Ramos (cell line): ENCODE measurements around the gene SCAMP4.
"Not testable (repeated sequence)": the region's sequence is repeated elsewhere in the genome, so short reads cannot be mapped to it uniquely, and the experiment has no call there.

Experiments used
- in situ Hi-C: fragments of 300-500 bp; cut with MboI; formaldehyde crosslinking; loops from one replicate; pipeline ENCODE4 v1.14.3; 2022; ENCODE audit warnings: low sequenced_read_pairs; ENCODE audit not compliant: unreplicated experiment

SCAMP4 gene

DNA sequence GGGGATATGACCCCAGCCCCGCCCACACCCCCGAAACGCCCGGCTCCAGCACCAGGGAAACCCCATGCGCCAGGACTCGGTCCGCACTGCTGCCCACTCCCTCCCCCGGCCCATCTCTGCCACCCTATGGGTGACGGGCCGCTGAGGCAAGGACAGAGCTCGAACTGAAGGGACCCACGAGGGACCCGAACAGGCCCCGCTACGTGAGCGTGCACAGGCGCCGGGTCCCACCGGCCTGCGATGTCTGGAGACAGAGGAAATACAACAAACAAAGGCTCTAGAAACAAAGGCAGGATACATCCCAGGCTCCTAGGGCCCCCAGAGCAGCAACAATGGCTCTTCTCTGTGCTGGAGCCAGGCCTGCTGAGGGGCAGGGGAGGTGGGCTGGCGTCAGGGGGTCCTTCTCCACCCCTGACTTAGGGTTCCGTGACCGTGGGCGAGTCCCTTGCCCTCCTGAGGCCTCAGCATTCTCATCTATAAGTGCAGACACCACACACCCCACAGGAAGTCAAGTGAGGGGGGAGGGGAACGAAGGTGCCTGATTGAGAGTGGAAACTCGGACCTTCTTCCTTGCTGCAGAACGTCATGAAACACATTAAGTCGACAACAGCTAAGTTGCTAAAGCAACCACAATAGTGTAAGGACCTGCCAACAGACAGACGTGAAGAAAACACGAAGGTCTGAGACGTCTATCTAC, 23.0 kb upstream of the SCAMP4 start:
- in situ Hi-C loops: no loop called here

DNA sequence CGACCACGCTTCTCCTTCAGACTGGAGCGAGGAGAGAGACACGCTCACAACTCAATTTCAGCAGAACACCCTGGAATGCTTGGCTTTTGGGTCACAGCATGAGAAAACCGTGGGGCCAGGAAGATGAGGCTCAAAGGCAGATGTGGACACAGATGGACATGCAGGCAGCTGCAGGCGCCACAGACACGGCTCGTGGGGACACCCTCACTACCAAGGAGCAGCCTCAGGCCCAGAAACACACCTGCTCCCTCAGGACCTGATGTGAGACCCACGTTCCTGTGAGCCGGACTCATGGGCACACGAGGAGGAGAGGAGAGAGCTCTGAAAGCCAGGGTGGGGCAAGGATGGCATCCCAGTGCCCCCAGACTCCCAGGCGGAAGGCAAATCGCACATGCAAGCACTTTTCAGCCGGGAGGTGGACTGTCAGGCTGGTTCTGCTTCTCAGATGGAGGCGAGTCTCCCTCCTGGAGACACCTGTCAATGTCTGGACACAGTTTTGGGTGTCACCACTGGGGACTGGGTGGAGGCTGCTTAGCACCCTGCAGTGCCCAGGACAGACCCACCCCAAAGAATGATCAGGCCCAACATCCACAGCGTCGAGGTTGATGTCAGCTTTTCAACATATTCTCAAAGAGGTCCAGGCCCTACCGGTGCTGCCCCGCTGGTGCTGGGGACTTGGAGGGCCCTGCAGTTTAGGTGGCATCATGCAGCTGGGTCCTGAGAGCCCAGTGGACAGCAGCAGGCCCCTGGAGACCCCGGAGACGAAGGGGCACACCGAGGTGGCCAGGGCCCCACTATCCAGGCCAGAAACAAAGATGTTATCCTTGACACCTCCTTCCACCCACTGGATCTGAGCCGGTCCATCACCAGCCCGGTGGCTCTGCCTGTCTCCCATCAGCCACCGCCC, 22.2 kb upstream of the SCAMP4 start:
- in situ Hi-C loops: no loop called here

DNA sequence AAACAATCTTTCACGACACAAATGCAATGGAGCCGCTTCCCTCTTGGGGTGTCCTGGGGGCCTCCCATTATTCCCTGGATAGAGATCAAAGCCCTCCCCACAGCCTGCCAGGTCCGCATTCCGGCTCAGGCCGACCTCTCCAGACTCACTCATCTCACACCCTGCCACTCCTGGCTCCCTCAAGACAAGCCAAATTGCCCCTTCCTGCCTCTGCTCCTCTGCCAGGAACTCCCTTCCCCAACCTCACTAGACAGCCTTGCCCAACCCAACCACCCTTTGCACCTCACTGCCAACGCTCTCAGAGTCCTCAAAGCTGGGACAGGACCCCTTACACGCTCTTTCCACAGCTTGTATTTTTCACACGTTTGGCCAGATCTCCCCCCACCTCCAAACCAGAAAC, 21.4 kb upstream of the SCAMP4 start:
- in situ Hi-C loops: no loop called here

DNA sequence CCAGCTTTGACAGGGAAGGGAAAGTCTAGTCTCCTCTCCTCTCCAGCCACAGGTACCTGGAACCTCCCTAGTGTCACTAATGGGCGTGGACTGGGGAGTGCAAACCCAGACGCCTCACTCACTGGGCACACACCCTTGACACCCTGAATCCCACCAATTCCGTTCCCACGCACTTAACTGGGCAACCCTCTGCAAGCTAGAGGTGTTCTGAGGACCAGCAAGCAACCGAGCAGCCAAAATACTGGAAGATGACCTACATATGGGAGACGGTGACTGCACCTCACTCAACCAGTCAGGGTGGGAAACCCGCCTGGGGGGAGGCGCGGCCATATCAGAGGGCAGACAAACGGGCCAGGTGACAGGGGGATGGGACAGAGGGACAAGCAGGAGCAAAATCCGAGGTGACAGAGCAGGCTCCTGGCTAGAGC, 20.9 kb upstream of the SCAMP4 start:
- in situ Hi-C loops: no loop called here

DNA sequence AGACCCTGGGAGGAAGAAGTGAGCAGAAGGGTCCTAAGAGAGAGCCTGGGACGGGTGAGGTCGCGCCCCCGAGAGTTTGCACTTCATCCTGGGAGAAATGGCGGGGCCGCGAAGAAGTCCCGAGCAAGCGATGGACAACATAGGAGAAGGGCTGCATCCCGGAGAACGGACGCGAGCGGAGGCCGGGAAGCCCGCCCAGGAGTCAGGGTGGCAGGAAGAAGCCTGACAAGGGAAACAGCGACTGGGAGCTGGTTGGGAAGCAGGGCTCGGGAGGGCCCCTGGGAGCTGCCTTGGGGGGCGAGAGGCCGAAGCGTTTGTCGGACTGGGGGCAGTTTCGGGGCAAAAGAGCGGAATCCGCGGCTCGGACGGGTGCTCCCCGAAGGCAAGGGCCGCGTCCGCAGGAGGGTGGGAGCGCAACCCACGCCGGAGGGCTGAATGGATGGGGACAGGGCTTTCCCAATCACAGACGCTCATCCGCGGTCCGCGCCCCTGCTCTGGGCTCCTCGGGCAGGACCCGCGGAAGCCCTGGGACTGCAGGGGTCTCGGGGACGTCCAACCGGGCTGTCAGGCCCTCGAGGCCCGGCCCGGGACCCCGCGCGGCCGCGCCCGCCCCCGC, 20.4 kb upstream of the SCAMP4 start:
- in situ Hi-C loops: no loop called here

DNA sequence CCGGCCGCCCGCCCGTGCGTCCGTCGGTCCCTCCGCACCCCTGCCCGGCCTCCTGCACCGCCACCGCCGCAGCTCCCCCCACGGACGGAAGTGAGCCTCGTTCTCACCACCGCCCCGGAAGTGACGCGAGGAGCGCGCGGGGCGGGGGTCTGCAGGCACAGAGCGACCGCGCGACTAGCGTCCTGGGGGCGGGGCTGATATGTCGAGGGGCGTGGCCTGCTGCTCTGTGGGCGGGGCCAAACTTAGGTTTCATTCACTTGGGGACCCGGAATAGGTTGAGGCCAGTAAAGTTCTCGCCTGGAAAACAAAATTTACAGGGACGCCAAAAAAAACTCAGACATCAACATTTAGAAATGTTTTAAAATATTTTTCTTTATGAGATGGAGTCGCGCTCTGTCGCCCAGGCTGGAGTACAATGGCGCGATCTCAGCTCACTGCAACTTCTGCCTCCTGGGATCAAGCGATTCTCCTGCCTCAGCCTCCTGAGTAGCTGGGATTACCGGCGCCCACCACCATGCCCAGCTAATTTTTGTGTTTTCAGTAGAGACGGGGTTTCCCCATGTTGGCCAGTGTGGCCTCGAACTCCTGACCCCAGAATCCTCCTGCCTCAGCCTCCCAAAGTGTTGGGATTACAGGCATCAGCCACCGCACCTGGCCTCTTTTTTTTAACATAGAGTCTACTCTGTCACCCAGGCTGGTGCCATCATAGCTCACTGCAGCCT, 19.6 kb upstream of the SCAMP4 start, which contains the start of gene ABHD17A:
ABHD17A (minus strand) TSS at position 99 of the 722 bp plus-strand sequence. CDS start 3,930 bp downstream, outside the sequence.
- in situ Hi-C loops: not testable (repeated sequence)

DNA sequence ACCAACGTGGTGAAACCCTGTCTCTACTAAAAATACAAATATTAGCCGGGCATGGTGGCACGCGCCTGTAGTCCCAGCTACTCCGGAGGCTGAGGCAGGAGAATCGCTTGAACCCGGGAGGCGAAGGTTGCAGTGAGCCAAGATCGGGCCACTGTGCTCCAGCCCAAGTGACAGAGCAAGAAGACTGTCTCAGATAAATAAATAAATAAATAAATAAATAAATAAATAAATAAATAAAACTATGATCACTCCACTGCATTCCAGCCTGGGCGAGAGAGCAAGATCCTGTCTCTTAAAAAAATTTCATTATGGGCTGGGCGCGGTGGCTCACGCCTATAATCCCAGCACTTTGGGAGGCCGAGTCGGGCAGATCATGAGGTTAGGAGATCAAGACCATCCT, 18.8 kb upstream of the SCAMP4 start:
- in situ Hi-C loops: not testable (repeated sequence)

DNA sequence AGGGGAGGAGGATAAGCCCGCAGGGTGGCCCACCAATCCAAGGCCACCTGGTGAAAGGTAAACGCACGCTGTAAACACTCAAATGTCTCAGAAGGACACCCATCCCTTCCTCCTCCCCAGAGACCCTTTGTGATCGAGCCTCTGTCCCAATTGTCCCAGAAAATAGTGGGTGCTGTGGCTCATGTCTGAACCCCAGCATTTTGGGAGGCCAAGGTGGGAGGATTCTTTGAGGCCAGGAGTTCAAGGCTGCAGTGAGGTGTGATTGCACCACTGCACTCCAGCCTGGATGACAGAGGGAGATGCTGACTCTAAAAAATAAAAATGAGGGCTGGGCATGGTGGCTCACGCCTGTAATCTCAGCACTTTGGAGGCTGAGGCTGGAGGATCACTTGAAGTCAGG, 16.8 kb upstream of the SCAMP4 start:
- in situ Hi-C loops: no loop called here

DNA sequence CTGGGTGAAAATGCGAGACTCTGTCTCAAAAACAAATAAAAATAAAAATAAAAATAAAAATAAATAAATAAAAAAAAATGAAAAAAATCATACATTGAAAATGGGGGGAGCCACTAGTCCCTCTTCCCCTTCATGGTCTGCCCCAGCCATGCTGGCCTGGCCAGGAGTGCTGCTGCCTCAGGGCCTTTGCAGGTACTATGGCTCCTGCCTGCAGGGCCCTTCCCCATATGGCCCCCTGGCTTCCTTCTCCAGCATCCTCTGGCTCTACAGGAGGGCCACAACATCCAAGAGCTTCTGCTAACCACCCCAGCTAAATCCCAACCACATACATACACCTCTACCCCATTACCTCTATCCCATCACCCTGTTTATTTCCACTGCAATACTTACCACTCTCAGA, 15.3 kb upstream of the SCAMP4 start:
- in situ Hi-C loops: no loop called here

DNA sequence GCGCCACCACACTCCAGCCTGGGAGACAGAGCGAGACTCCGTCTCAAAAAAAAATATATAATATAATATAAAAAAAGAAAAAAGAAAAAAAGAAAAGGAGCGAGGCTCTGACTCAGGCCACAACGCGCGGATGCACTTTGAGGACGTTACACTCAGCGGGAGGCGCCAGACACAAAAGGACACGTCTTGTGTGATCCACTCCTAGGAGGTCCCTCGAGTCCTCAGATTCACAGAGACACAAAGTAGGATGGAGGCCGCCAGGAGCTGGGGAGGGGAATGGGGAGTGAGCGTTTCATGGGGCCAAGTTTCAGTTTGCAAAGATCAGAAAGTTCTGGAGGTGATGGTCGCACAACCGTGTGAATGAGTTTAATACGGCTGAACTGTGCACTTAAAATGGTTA, 11.4 kb upstream of the SCAMP4 start:
- in situ Hi-C loops: no loop called here

DNA sequence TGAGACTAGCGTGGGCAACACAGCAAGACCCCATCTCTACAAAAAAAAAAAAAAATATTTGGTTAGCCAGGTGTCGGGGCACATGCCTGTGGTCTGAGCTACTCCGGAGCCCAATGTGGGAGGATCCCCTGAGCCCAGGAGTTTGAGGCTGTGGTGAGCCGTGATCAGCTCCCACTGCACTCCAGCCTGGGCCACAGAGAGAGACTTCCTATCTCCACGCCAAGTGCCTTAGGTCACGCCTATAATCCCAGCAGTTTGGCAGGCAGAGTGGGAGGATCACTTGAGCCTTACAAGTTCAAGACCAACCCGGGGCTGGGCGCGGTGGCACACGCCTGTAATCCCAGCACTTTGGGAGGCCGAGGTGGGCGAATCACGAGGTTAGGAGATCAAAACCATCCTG, 8.7 kb upstream of the SCAMP4 start:
- in situ Hi-C loops: no loop called here

DNA sequence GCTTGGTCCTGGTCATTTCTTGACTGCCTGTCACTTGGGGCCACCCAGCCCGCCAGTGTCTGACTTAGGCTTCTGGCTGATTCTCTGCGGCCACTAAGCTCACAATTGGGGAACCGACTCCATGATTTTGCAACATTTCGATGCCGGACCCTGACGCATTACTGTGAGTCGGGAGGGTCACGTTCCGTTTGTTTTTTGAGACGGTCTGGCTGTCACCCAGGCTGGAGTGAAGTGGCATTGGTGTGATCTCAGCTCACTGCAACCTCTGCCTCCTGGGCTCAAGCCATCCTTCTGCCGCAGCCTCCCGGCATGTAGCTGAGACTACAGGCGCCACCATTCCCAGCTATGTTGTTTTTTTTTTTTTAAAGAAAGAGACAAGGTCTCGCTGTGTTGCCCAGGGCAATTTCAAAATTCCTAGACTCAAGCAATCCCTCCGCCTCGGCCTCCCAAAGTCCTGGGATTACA, 3.2 kb upstream of the SCAMP4 start:
- in situ Hi-C loops: no loop called here

DNA sequence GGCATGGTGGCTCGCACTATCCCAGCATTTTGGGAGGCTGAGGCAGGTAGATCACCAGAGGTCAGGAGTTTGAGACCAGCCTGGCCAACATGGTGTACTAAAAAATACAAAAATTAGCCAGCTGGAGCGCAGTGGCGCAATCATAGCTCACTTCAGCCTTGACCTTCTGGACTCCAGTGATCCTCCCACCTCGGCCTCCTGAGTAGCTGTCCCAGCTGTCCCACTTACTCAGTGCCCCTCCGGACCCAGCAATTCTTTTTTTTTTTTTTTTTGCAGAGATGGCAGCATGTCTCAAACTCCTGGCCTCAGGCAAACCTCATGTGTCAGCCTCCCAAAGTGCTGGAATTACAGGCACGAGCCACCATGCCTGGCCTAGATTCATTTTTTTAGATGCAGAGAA, 2.3 kb upstream of the SCAMP4 start:
- in situ Hi-C loops: no loop called here

DNA sequence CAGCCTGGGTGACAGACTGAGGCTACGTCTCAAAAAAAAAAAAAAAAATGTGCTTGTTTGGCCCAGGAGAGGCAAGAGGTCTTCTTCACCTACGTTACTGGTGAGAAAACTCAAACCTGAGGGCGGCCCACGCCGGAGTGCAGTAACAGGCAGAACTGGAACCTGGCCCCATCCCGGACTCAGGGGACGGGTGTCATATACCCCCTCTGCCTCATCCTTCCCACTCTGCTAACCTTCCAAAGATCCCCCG, 414 bp upstream of the SCAMP4 start:
- in situ Hi-C loops: no loop called here

DNA sequence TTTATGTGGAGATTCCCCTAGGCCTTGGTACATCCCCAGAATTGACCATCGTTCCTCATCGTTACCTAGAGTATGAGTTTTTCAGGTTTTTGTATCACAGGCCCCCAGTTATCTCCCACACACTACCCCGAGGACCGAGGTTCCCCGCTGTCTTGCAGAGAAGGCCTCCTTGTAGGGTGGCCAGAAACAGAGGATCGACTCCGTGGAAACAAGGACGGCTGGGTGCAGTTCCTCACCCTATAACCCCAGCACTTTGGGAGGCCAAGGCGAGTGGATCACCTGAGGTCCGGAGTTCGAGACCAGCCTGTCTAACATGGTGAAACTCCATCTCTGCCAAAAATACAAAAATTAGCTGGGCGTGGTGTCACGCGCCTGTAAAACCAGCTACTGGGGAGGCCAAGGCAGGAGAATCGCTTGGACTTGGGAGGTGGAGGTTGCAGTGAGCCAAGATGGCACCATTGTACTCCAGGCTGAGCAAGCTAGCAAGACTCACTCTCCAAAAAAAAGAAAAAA, 720 bp downstream of the SCAMP4 start:
- in situ Hi-C loops: no loop called here

DNA sequence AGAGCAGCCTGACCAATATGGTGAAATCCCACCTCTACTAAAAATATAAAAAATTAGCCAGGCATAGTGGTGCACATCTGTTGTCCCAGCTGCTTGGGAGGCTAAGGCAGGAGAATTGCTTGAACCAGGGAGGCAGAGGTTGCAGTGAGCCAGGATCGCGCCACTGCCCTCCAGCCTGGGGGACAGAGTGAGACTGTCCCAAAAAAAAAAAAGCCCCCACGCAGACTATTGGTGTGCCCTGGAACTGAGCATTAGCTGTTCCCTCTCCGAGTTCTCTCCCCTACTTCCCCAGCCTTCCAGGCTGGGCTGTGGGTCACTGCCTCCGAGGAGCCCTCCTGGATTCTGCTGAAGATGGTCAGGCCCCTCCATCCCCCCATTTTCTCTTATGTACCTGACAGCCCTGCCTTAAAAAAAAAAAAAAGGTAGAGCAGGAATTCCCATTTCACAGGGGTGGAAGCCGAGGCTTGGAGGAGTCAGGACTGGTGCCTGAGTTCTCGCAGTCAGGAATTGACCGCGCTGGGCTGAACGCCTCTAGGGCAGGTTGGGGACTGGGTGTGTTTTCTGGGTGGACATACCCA, 1.9 kb downstream of the SCAMP4 start:
- in situ Hi-C loops: no loop called here

DNA sequence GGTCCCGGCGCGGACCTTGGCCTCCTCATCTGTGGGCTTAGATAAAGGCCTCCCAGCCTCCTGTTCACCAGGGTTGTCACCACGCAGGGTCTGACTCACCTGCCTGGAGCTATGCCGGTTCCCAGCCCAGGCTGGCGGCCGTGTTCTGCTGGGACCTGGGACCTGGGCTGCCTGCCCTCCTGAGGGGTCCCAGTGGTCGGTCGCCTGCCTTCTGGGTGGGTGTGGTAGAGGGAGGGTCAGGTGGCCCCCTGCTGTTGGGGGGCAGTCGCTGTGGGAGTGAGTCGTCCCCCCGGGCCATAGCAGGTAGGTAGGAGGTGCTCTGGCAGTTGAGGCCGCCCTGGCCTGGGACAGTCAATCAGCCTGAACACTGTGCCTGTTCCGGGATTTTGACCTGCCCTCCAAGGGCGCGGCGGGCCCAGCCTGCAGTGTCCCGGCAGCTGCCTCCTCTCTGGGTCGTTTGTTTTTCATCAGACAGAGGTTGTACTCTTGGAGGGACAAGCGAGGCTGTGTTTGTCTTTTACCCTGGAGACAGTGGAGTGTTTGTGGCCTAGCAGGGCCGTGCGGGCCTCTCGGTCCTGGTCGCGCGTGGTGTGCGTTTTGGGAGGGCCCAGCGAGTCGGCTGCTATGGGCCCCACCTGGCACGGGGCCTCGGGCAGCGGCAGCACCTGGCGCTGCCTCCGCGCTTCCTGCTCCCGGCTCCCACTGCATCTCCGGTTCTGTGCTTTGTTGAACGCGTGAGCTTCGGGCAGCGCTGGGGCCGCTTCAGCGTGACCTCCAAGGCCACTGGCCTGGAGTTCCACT, 2.6 kb downstream of the SCAMP4 start:
- in situ Hi-C loops: no loop called here

DNA sequence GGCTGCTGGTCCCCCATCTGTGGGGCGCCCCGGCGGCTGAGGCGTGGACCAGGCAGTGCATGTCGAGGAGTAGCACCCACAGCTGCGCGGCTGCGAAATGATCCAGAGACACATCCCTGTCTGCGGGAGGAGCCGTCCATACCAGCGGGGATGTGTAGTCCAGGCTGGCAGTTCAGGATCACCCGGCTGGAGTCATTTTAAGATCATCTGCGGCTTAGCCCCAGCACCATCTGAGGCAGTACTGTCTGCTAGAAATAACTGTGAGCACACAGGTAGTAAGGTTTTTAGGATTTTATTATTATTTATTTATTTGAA, 3.1 kb downstream of the SCAMP4 start:
- in situ Hi-C loops: no loop called here

DNA sequence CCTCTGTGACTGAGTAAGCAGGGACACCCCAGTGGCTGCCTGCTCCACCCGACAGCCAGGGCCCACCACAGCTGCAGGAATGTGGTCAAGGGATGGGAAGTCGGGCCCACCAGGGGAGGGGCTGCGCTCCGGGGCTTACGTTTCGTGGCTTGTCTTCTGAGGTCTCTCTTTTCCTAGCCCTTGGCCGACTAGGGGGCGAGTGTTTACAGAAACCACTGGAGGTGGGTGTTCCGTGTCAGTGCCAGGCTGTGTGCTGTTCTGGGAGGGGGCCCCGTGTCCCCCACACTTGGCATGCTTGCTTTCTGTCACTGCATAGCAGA, 4.5 kb downstream of the SCAMP4 start:
- in situ Hi-C loops: no loop called here

DNA sequence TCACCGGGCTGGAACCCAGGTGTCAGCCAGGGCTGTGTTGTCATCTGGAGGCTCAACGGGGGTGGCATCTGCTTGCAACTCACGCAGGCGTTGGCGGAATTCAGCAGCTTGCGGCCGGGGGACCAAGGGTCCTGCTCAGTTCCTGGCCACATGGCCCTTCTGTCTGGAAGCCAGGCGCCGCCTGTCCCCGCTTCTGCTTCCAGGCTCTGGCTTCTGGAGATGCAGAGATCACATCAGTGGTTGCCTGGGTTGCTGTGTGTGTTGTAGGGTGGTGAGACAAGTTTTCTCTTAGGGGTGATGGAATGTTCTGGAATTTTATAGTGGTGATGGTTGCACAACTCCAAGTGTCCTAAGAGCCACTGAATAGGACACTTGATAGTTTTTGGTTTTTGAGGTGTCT, 5.0 kb downstream of the SCAMP4 start:
- in situ Hi-C loops: no loop called here
